Lung (tissue), 12 donors: ENCODE measurements around the gene VPS39. TPM values are rescaled to one million over a fixed set of nuclear protein-coding genes. Genes with fewer than 3 reads are reported as not detected.

Experiments
- ATAC-seq: fragments of 200-7000 bp; cut with Tn5 transposase; one replicate; pipeline ENCODE4 v1.9.1; 2020; ENCODE audit warnings: moderate number of reproducible peaks; ENCODE audit not compliant: insufficient read depth, low FRiP score
- DNase-seq, 3 donors: peaks; one replicate each; pipeline ENCODE4 v3.0.0-alpha.2; 2013 to 2017
- H3K27ac ChIP-seq, 2 donors: one replicate each; pipeline ENCODE4 v1.5.1; 2013; ENCODE audit warnings: mild to moderate bottlenecking in 2 of 2, moderate library complexity in 2 of 2, control low read depth in 1 of 2, inconsistent platforms in 1 of 2, low read depth in 1 of 2, low read length in 1 of 2
- H3K27me3 ChIP-seq, 3 donors: one replicate each; pipeline ENCODE4 v1.5.1; 2013; ENCODE audit warnings: low read length in 2 of 3; ENCODE audit not compliant: control insufficient read depth in 3 of 3, insufficient read depth in 3 of 3
- H3K36me3 ChIP-seq, 4 donors: one replicate each; pipeline ENCODE4 v1.5.1; 2013; ENCODE audit warnings: low read length in 4 of 4, mild to moderate bottlenecking in 1 of 4, moderate library complexity in 1 of 4; ENCODE audit not compliant: control insufficient read depth in 4 of 4, insufficient read depth in 4 of 4
- H3K4me1 ChIP-seq, 5 donors: one replicate each; pipeline ENCODE4 v1.5.1; 2013; ENCODE audit warnings: low read length in 5 of 5, mild to moderate bottlenecking in 2 of 5, moderate library complexity in 1 of 5; ENCODE audit not compliant: control insufficient read depth in 5 of 5, insufficient read depth in 5 of 5
- H3K4me3 ChIP-seq: one replicate; pipeline ENCODE4 v1.5.1; 2013; ENCODE audit warnings: mild to moderate bottlenecking, control low read depth, moderate library complexity
- H3K9ac ChIP-seq, 2 donors: one replicate each; pipeline ENCODE4 v1.5.1; 2013; ENCODE audit warnings: low read length in 2 of 2, control low read depth in 1 of 2; ENCODE audit not compliant: insufficient read depth in 1 of 2
- H3K9me3 ChIP-seq, 4 donors: one replicate each; pipeline ENCODE4 v1.5.1; 2013; ENCODE audit warnings: low read length in 3 of 4, mild to moderate bottlenecking in 1 of 4, moderate library complexity in 1 of 4; ENCODE audit not compliant: control insufficient read depth in 4 of 4, insufficient read depth in 3 of 4
- CTCF ChIP-seq: IDR thresholded peaks from 2 replicates; pipeline ENCODE4 v1.5.1; 2012; ENCODE audit warnings: mild to moderate bottlenecking; ENCODE audit errors: control extremely low read depth, extremely low read depth
- WGBS, 2 donors: extraction: QIAGEN DNeasy Blood & Tissue Kit; methylation state at CpG; one replicate each; pipeline ENCODE4 v1.1.7; 2013; 5-methylcytosine and 5-hydroxymethylcytosine counted together
- polyA plus RNA-seq, 2 donors: library from polyadenylated mRNA; stranded (reverse); fragments of 200-250 nt; gene quantifications; one replicate each; pipeline ENCODE4 v1.2.1, GENCODE V29; 2013
- total RNA-seq, 2 donors: library from RNA; depleted of rRNA in 1 of 2; stranded (reverse); fragments of >200 nt in 1 of 2; gene quantifications; one replicate each; pipeline ENCODE4 v1.2.1, GENCODE V29; 2014 to 2021
- donor health status: control.
- donor health status: control.
- donor health status: Bipolar disorder and iron deficiency.
- donor health status: healthy.
- donor health status: DM: yes; HTN: yes; CAD: no.

VPS39 gene
- total and polyA plus RNA-seq, 4 donors = 29.4 to 99.1 (median 51.5) TPM

GRCh38 chr15:42137461-42138261 lies 70.4 kb downstream of the VPS39 start:
- H3K9ac ChIP-seq = no peak overlapping the region
- no peak overlapping the region for H3K27ac ChIP-seq
- no peaks in the 10 kb centered on the region for H3K27me3 ChIP-seq
- ATAC-seq (no peak), DNase-seq (peak in 2 of 3 donors; percentile 69 to 70)
- H3K36me3 ChIP-seq = no peaks in the 10 kb centered on the region
- no peaks in the 10 kb centered on the region for H3K4me1 ChIP-seq
- WGBS, 2 donors = 52 to 55% methylated on average over 11 of the region's 11 CpGs
- no peak overlapping the region for H3K4me3 ChIP-seq
- peak; percentile 44 for TF ChIP-seq CTCF
- no peaks in the 10 kb centered on the region for H3K9me3 ChIP-seq

- DNase-seq = no peak
- no peaks in the 10 kb centered on the region for H3K27me3 ChIP-seq
- WGBS, 2 donors = 87 to 93% methylated on average over 11 of the region's 11 CpGs
Measured at GRCh38 chr15:42136513-42136912, 71.6 kb downstream of the VPS39 start.

GRCh38 chr15:42135351-42135750 lies 72.8 kb downstream of the VPS39 start:
- DNase-seq = no peak
- Histone ChIP-seq H3K4me1 (peaks cover 0 to 5% (median 0%) of the 10 kb centered on the region in 5 donors), H3K9me3 (no peaks in the 10 kb centered on the region), H3K9ac (no peak overlapping the region), H3K27me3 (no peaks in the 10 kb centered on the region), H3K27ac (no peak overlapping the region), H3K36me3 (no peaks in the 10 kb centered on the region), H3K4me3 (no peak overlapping the region)
- 84 to 87% methylated on average over 1 of the region's 1 CpG for WGBS, 2 donors
- no peak for ATAC-seq
- TF ChIP-seq CTCF = no peak

More at GRCh38 chr15:42136513-42136912, 71.6 kb downstream of the VPS39 start:
- H3K4me1 ChIP-seq = peaks cover 0 to 5% (median 0%) of the 10 kb centered on the region in 5 donors
- H3K4me3 ChIP-seq = no peak overlapping the region
- H3K27ac ChIP-seq = no peak overlapping the region
- no peaks in the 10 kb centered on the region for H3K36me3 ChIP-seq
- no peak overlapping the region for H3K9ac ChIP-seq
- no peak for ATAC-seq
- no peak for TF ChIP-seq CTCF
- no peaks in the 10 kb centered on the region for H3K9me3 ChIP-seq
